Lower lobe of right lung (tissue), 2 donors: ENCODE data around the gene PPP1R14D. TPM values are rescaled to one million over a fixed set of nuclear protein-coding genes. Genes with fewer than 3 reads are reported as not detected.
A peak's percentile ranks its signal among the peaks of the same experiment; 100 is the strongest.
"Not testable (repeated sequence)": the region's sequence is repeated elsewhere in the genome, so short reads cannot be mapped to it uniquely, and the experiment has no call there.

ENCODE experiments used
- ATAC-seq, 2 donors: fragments of 200-7000 bp; cut with Tn5 transposase; one replicate each; pipeline ENCODE4 v1.9.1; 2020 to 2022; ENCODE audit warnings: mild to moderate bottlenecking in 2 of 2, moderate library complexity in 2 of 2
- DNase-seq: peaks from one replicate; pipeline ENCODE4 v3.0.0-alpha.2; 2020
- H3K27ac ChIP-seq: fragments of 200-600 bp; one replicate; pipeline ENCODE4 v1.8.0; 2022
- H3K27me3 ChIP-seq: fragments of 200-600 bp; one replicate; pipeline ENCODE4 v1.8.0; 2022; ENCODE audit warnings: low read depth
- H3K36me3 ChIP-seq: fragments of 200-600 bp; one replicate; pipeline ENCODE4 v1.8.0; 2022; ENCODE audit warnings: mild to moderate bottlenecking
- H3K4me1 ChIP-seq: fragments of 200-600 bp; one replicate; pipeline ENCODE4 v1.8.0; 2022
- H3K4me3 ChIP-seq: fragments of 200-600 bp; one replicate; pipeline ENCODE4 v1.8.0; 2022; ENCODE audit warnings: mild to moderate bottlenecking
- H3K9me3 ChIP-seq: fragments of 200-600 bp; one replicate; pipeline ENCODE4 v1.8.0; 2022
- intact Hi-C: fragments of 100-400 bp; cut with DNase I; formaldehyde crosslinking; loops from one replicate; pipeline ENCODE4 v1.11.0; 2022
- total RNA-seq: library from RNA; stranded (reverse); fragmentation: NEBNext Ultra II Directional; extraction: Animal tissue kit (Norgen Biotek cat#: 25700); gene quantifications from one replicate; pipeline ENCODE4 v1.2.1, GENCODE V29; 2021
- TF ChIP-seq, protein P1 (sequence below): fragments of 200-600 bp; IDR thresholded peaks from one replicate; pipeline ENCODE4 v1.8.0; 2022; ENCODE audit warnings: antibody characterized with exemption, mild to moderate bottlenecking
- donor health status: DM: no; HTN: yes; CAD: no; lungs with severe emphysema.

Gene PPP1R14D
- total RNA-seq, 1 donor from 2014 or later = 0.53 TPM

DNA sequence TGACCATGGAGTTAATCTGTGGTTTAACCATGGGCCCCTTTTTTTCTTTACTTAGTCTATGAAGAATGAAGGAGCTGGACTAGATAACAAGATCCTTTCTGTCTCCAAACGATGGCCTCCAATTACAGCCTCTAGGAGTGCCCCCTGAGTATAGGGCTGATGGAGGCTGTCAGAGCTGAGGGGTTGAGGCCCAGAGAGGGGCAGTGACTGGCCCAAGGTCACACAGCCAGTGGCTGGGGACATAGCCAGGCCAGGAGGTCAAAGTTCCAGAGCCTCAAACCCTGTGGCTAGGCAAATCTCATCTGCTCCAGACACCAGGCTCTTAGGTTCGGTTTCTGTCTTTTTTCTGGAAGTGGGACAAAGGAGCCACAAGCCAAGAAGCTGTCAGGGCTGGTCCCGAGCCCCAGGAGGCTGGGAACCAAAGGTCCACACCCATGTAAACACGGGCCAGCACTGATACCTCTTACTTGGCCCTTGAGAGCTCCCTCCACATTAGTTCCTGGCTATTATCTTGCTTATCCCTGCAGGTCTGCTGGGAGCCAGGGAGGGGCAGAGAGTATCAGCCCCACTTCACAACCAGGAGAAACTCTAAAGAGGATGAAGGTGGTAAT lies 35.3 kb upstream of the PPP1R14D start:
- Histone ChIP-seq H3K27me3 (peaks cover 3% of the 10 kb centered on the region), H3K27ac (no peak overlapping the region), H3K9me3 (no peaks in the 10 kb centered on the region), H3K4me1 (peaks cover 9% of the 10 kb centered on the region), H3K4me3 (no peak overlapping the region), H3K36me3 (no peaks in the 10 kb centered on the region)
- no peak for DNase-seq
- TF ChIP-seq, protein P1, sequence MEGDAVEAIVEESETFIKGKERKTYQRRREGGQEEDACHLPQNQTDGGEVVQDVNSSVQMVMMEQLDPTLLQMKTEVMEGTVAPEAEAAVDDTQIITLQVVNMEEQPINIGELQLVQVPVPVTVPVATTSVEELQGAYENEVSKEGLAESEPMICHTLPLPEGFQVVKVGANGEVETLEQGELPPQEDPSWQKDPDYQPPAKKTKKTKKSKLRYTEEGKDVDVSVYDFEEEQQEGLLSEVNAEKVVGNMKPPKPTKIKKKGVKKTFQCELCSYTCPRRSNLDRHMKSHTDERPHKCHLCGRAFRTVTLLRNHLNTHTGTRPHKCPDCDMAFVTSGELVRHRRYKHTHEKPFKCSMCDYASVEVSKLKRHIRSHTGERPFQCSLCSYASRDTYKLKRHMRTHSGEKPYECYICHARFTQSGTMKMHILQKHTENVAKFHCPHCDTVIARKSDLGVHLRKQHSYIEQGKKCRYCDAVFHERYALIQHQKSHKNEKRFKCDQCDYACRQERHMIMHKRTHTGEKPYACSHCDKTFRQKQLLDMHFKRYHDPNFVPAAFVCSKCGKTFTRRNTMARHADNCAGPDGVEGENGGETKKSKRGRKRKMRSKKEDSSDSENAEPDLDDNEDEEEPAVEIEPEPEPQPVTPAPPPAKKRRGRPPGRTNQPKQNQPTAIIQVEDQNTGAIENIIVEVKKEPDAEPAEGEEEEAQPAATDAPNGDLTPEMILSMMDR = no peak
- no peak for ATAC-seq
- intact Hi-C loops = no loop called here

DNA sequence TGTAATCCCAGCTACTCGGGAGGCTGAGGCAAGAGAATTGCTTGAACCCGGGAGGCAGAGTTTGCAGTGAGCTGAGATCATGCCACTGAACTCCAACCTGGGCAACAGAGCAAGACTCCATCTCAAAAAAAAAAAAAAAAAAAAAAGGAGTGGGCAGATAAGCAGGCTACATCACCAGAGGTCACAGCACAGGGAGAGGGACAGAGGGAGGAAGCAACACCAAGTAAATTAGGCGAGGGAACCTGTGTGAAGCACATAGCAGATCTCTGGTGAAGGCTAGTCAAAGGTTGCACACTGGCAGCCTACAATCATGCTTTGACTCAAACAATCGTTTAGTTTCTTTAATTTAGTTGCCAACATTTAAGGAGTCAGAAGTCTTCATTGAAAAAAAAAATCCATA lies 32.6 kb upstream of the PPP1R14D start:
- H3K27me3 ChIP-seq, DNase-seq, ATAC-seq, intact Hi-C loops, H3K4me3 ChIP-seq, H3K27ac ChIP-seq, H3K9me3 ChIP-seq: not testable (repeated sequence)
- Histone ChIP-seq H3K4me1 (peaks cover 23% of the 10 kb centered on the region), H3K36me3 (peaks cover 11% of the 10 kb centered on the region)

DNA sequence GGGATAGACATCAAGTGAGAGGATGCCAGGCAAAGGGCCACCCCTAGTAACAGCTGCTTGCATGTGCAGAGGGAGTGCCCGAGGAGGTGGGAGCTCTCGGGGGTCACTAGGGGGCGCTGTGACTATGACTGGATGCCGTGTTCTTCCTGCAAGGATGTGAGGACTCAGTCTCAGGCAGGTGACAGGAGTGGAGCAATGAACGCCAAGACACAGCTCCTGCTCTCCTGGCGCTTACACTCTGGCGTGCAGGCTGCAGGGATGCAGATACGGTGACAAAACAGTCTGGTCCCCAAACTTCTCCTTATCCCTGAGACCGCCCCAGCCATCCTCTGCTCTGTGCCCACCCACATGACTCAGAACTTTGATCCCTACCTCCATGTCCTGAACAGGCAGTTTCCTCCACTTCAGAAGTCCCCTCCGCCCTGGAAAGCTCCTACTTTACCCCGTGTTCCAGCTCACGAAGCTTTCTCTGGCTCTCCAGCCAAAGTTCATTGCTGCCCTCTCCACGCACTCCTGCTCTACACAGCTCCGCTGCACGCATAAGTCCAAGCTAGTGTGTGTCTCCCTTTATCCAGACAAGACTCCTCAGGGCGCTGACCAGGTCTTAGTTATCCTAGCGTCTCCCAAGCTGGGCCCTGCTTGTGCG lies 30.8 kb upstream of the PPP1R14D start:
- Histone ChIP-seq H3K4me1 (peaks cover 23% of the 10 kb centered on the region), H3K36me3 (peaks cover 29% of the 10 kb centered on the region), H3K4me3 (no peak overlapping the region), H3K9me3 (no peaks in the 10 kb centered on the region), H3K27me3 (no peaks in the 10 kb centered on the region), H3K27ac (no peak overlapping the region)
- ATAC-seq (peak; percentile 78 to 79), DNase-seq (peak; percentile 86)
- TF ChIP-seq, protein P1 = peak; percentile 77
- intact Hi-C loops = no loop called here

DNA sequence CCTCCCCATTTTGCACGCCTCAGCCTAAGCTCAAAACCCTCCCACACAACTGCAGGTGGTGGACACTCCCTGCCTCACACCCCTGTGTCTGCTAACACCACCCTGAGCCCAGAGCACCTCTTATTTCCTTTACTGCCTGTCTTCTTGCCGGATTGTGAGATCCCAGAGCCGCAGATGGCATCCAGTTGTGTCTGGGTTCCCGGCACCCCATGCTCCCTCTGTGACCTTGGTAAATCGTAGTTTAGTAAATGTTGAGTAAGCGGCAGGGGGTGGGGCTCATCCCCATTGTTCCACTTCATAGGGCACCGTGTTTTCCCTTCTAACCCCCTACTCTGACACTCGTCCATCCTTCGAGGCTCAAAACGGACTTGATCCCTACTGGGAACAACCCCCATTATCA lies 30.2 kb upstream of the PPP1R14D start:
- Histone ChIP-seq H3K4me3 (no peak overlapping the region), H3K27ac (no peak overlapping the region), H3K27me3 (no peaks in the 10 kb centered on the region), H3K9me3 (no peaks in the 10 kb centered on the region), H3K36me3 (peaks cover 36% of the 10 kb centered on the region), H3K4me1 (peaks cover 23% of the 10 kb centered on the region)
- TF ChIP-seq, protein P1 = no peak
- DNase-seq (no peak), ATAC-seq (no peak)
- intact Hi-C loops = no loop called here

DNA sequence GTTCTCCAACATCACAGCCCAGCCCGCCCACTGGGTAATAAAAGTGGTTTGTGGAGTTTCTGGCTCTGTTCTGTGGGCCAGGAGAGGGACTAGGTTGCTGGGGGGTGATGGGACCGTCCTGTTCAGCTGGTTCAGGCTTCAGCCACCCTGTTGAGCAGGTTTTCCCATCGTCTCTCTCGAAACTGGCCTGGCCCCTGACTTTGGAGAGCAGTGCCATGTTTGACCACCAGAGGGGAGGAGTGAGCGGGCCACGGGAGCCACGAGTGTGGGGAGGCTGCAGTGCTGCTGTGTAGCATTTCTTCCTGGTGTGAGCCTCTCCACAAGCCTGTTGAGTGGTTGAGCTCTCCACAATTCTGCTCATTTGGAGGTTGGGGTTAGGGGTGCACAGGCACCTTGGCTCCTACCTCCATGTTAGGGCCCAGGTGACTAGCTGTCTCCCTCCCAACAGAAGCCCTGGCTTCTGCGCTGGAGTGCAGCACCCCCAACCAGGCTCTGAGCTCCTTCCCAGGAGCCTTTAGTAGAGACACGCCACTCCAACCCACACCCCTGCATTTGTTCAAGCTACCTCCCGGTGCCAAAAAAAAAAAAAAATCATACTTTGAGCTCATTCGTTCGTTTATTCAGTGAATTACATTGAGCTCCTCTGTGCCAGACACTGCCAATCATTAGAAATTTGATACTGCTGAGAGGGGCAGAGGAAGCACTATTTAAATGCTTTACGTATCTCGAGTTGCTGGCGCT lies 29.3 kb upstream of the PPP1R14D start:
- no peaks in the 10 kb centered on the region for H3K9me3 ChIP-seq
- TF ChIP-seq, protein P1 = peak; percentile 93
- H3K36me3 ChIP-seq = peaks cover 45% of the 10 kb centered on the region
- no peak overlapping the region for H3K27ac ChIP-seq
- intact Hi-C loops = no loop called here
- ATAC-seq (peak; percentile 90 to 93), DNase-seq (peak; percentile 87)
- H3K4me1 ChIP-seq = peaks cover 23% of the 10 kb centered on the region
- H3K27me3 ChIP-seq = no peaks in the 10 kb centered on the region
- H3K4me3 ChIP-seq = no peak overlapping the region

DNA sequence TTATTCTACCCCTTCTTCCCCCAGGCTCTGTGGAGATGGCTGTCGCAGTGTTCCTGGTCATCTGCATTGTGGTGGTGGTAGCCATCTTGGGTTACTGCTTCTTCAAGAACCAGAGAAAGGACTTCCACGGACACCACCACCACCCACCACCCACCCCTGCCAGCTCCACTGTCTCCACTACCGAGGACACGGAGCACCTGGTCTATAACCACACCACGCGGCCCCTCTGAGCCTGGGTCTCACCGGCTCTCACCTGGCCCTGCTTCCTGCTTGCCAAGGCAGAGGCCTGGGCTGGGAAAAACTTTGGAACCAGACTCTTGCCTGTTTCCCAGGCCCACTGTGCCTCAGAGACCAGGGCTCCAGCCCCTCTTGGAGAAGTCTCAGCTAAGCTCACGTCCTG lies 28.2 kb upstream of the PPP1R14D start:
- TF ChIP-seq, protein P1 = no peak
- no peak for DNase-seq
- H3K36me3 ChIP-seq = peaks cover 45% of the 10 kb centered on the region
- H3K4me1 ChIP-seq = peaks cover 23% of the 10 kb centered on the region
- no peaks in the 10 kb centered on the region for H3K27me3 ChIP-seq
- intact Hi-C loops = no loop called here
- H3K4me3 ChIP-seq = no peak overlapping the region
- ATAC-seq = no peak
- no peaks in the 10 kb centered on the region for H3K9me3 ChIP-seq
- H3K27ac ChIP-seq = no peak overlapping the region
